HepG2 (cell line): ENCODE results near the gene ASB5. TPM values are rescaled to one million over a fixed set of nuclear protein-coding genes. Genes with fewer than 3 reads are reported as not detected.

Experiments used
- ATAC-seq: fragments of 200-7000 bp; cut with Tn5 transposase; 3 replicates; pipeline ENCODE4 v1.9.1; 2020; ENCODE audit warnings: mild to moderate bottlenecking, moderate library complexity
- BruUV-seq: library from RNA; stranded (reverse); fragments of 400-500 nt; replicated peaks from 2 replicates; lab custom pipeline; 2021; lab: Mats Ljungman, UMichigan
- CTCF ChIA-PET: fragments of 300-600 bp; formaldehyde crosslinking; extraction: SDS; loops from one replicate; lab custom pipeline; 2021; ENCODE audit warnings: low total read pairs, inconsistent platforms, low intra/inter-chr PET ratio; lab: Yijun Ruan, JAX
- POLR2A ChIA-PET: fragments of 350-600 bp; sonication (Branson Sonifier 250); formaldehyde crosslinking; loops from one replicate; lab custom pipeline; 2020; ENCODE audit warnings: antibody characterized with exemption, inconsistent platforms; lab: Yijun Ruan, JAX
- DNase-seq: peaks from one replicate; pipeline ENCODE4 v3.0.0-alpha.2; 2015; ENCODE audit warnings: low spot score
- FAIRE-seq: peaks from 3 replicates; lab custom pipeline; 2011; peaks lifted over from hg19 to GRCh38; lab: Jason Lieb, UNC
- H2AFZ ChIP-seq: one replicate; pipeline ENCODE4 v1.6.1; 2011; ENCODE audit warnings: low read length, inconsistent platforms
- H3K27ac ChIP-seq: fragments of 300-600 bp; 3 replicates; pipeline ENCODE4 v1.8.0; 2011; ENCODE audit warnings: mixed run types, mild to moderate bottlenecking, mixed read lengths, low read length, inconsistent platforms; ENCODE audit not compliant: insufficient read depth; ENCODE audit errors: extremely low read length
- H3K27me3 ChIP-seq, 2 experiments: fragments of 200-600 bp in 1 of 2; 2 replicates in 1 of 2; 3 replicates in 1 of 2; pipeline versions ENCODE4 v1.6.0 to v1.8.0; 2011; ENCODE audit warnings: low read length in 2 of 2, mild to moderate bottlenecking in 2 of 2, moderate library complexity in 2 of 2, inconsistent platforms in 1 of 2; ENCODE audit not compliant: insufficient read depth in 2 of 2, control insufficient read depth in 1 of 2
- H3K36me3 ChIP-seq, 2 experiments: fragments of 200-600 bp in 1 of 2; replicated peaks in 1 of 2; 2 replicates in 1 of 2; 3 replicates in 1 of 2; pipeline versions ENCODE4 v1.5.1 to v1.8.0; 2011; ENCODE audit warnings: low read length in 2 of 2, inconsistent platforms in 1 of 2; ENCODE audit not compliant: insufficient read depth in 2 of 2, control insufficient read depth in 1 of 2
- H3K4me1 ChIP-seq: 2 replicates; pipeline ENCODE4 v1.5.1; 2012; ENCODE audit warnings: low read length, inconsistent platforms; ENCODE audit not compliant: insufficient read depth
- H3K4me2 ChIP-seq: 2 replicates; pipeline ENCODE4 v1.6.0; 2011; ENCODE audit warnings: low read depth, low read length, inconsistent platforms
- H3K4me3 ChIP-seq, 3 experiments: fragments of 200-600 bp in 1 of 3; sonication (generic), shearing (Covaris generic) in 1 of 3; replicated peaks in 1 of 3; 2 replicates each; pipeline ENCODE4 v1.5.1; 2011 to 2016; ENCODE audit warnings: low read length in 3 of 3, inconsistent platforms in 2 of 3, low read depth in 2 of 3, mild to moderate bottlenecking in 2 of 3, control low read depth in 1 of 3, mixed read lengths in 1 of 3; ENCODE audit not compliant: insufficient read depth in 1 of 3
- H3K79me2 ChIP-seq: one replicate; pipeline ENCODE4 v1.6.1; 2011; ENCODE audit warnings: low read length, inconsistent platforms; ENCODE audit not compliant: insufficient read depth
- H3K9ac ChIP-seq: 2 replicates; pipeline ENCODE4 v1.6.0; 2011; ENCODE audit warnings: mild to moderate bottlenecking, low read depth, low read length, inconsistent platforms; ENCODE audit not compliant: insufficient read depth
- H3K9me3 ChIP-seq: 2 replicates; pipeline ENCODE4 v1.5.1; 2012; ENCODE audit warnings: mild to moderate bottlenecking, low read length
- H4K20me1 ChIP-seq: 2 replicates; pipeline ENCODE4 v1.6.0; 2011; ENCODE audit warnings: inconsistent platforms, mild to moderate bottlenecking, low read length, moderate library complexity; ENCODE audit not compliant: insufficient read depth
- BHLHE40 ChIP-seq: IDR thresholded peaks from 2 replicates; pipeline ENCODE4 v1.6.1; 2011; ENCODE audit warnings: low read length, improper control_type of control experiment
- ELF3 ChIP-seq: IDR thresholded peaks from 2 replicates; pipeline ENCODE4 v1.6.1; 2016; ENCODE audit warnings: missing genetic modification reagents, missing compliant biosample characterization
- FOSL1 ChIP-seq: sonication (generic); formaldehyde crosslinking; IDR thresholded peaks from 2 replicates; pipeline ENCODE4 v1.9.0; 2021; ENCODE audit warnings: missing genetic modification reagents, borderline replicate concordance
- FOXO1 ChIP-seq: sonication (generic); formaldehyde crosslinking; IDR thresholded peaks from 2 replicates; pipeline ENCODE4 v1.4.0; 2020; ENCODE audit warnings: missing genetic modification reagents
- NR2F2 ChIP-seq: IDR thresholded peaks from 2 replicates; pipeline ENCODE4 v1.6.1; 2012; ENCODE audit warnings: low read depth, inconsistent platforms, borderline replicate concordance
- SSRP1 ChIP-seq: IDR thresholded peaks from 2 replicates; pipeline ENCODE4 v1.6.1; 2016; ENCODE audit warnings: control low read depth
- TSC22D2 ChIP-seq: sonication (generic); formaldehyde crosslinking; IDR thresholded peaks from 2 replicates; pipeline ENCODE4 v1.5.1; 2020; ENCODE audit warnings: missing genetic modification reagents, mild to moderate bottlenecking, borderline replicate concordance
- ZBTB8A ChIP-seq: sonication (generic); formaldehyde crosslinking; IDR thresholded peaks from 2 replicates; pipeline ENCODE4 v1.4.0; 2020; ENCODE audit warnings: mild to moderate bottlenecking, low read depth, missing genetic modification reagents, borderline replicate concordance
- ZFP1 ChIP-seq: IDR thresholded peaks from 2 replicates; pipeline ENCODE4 v1.6.1; 2016
- ZNF30 ChIP-seq: sonication (generic); formaldehyde crosslinking; IDR thresholded peaks from 2 replicates; pipeline ENCODE4 v1.5.0; 2020; ENCODE audit warnings: mild to moderate bottlenecking, missing genetic modification reagents
- ZNF546 ChIP-seq: sonication (generic); formaldehyde crosslinking; conservative IDR thresholded peaks from 2 replicates; pipeline ENCODE4 v1.8.1; 2023; ENCODE audit warnings: mild to moderate bottlenecking, missing genetic modification reagents
- ZNF782 ChIP-seq: sonication (generic); formaldehyde crosslinking; IDR thresholded peaks from 2 replicates; pipeline ENCODE4 v1.4.0; 2020; ENCODE audit warnings: missing genetic modification reagents, mild to moderate bottlenecking, borderline replicate concordance
- WGBS: methylation state at CpG from one replicate; pipeline ENCODE4 v1.1.6; 2017; ENCODE audit warnings: low lambda C conversion rate; 5-methylcytosine and 5-hydroxymethylcytosine counted together
- in situ Hi-C: cut with HindIII; loops from 2 replicates; pipeline ENCODE4 v1.10.0; 2017; ENCODE audit warnings: low pct_unique_long_range_greater_than_20kb; ENCODE audit not compliant: extremely low pct_ligation_motif_present
- intact Hi-C: fragments of 100-400 bp; cut with micrococcal nuclease; formaldehyde crosslinking; loops from one replicate; pipeline ENCODE4 v1.10.0; 2022; ENCODE audit not compliant: unreplicated experiment
- polyA plus RNA-seq, 8 experiments: library from polyadenylated mRNA; depleted of rRNA in 3 of 8; stranded (reverse) in 7 of 8; unstranded in 1 of 8; fragments of >200 nt; fragmentation: Illumina TruSeq in 4 of 8; extraction: Trizol in 4 of 8; gene quantifications; 2 replicates each; pipeline versions ENCODE4 v1.2.1 to v1.2.3, GENCODE V29; 2011 to 2016; ENCODE audit warnings: low read depth in 4 of 8, missing spikeins in 1 of 8, mixed read lengths in 1 of 8; ENCODE audit not compliant: insufficient read depth in 1 of 8
- total RNA-seq, 5 experiments: library from RNA; depleted of rRNA; stranded (reverse); fragments of >200 nt; fragmentation: Illumina TruSeq; extraction: Trizol; gene quantifications; 2 replicates each; pipeline ENCODE4 v1.2.3, GENCODE V29; 2016; ENCODE audit warnings: low read depth in 1 of 5

The ASB5 gene
- total and polyA plus RNA-seq, 2 of the 13 experiments (the other 11 are each of a cell fraction or from before 2014, with no cell fraction given) = not detected

DNA sequence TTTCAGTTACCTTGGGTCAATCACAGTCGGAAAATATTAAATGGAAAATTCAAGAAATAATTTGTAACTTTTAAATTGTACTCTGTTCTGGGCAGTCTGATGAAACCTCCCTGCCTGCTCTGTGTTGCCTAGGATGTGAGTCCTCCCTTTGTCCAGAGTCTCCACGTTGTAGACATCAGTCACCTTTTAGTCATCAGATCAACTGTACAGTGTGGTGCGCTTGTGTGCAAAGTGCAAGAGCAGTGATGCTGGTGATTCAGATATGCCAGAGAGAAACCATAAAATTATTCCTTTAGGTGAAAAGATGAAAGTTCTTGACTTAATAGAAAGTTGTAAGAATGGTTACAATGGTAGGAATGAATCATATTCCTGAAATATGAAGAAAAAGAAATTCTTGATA, 75.1 kb downstream of the ASB5 start:
- CTCF ChIA-PET = no interaction called here
- Histone ChIP-seq H3K27ac (no peak overlapping the region), H3K79me2 (no peaks in the 10 kb centered on the region), H3K36me3 (no peaks in the 10 kb centered on the region), H2AFZ (no peak overlapping the region)
- TF ChIP-seq ELF3 (CRISPR knock-in tag) (no peak), FOXO1 (CRISPR knock-in tag) (no peak), ZNF782 (CRISPR knock-in tag) (no peak), ZFP1 (CRISPR knock-in tag) (no peak), ZBTB8A (CRISPR knock-in tag) (no peak), BHLHE40 (no peak), SSRP1 (no peak), FOSL1 (CRISPR knock-in tag) (no peak), ZNF30 (CRISPR knock-in tag) (no peak), NR2F2 (no peak), TSC22D2 (CRISPR knock-in tag) (no peak), ZNF546 (no peak)
- TF ChIP-seq, all 625 proteins: peak for 0
- DNase-seq (no peak), FAIRE-seq (no peak), ATAC-seq (no peak)
- POLR2A ChIA-PET = no interaction called here
- intact Hi-C loops = no loop called here
- peaks cover 0 to 12% of the 10 kb centered on the region in 2 experiments; a peak in 2 of 5 replicates for H3K27me3 ChIP-seq
- H3K9me3 ChIP-seq = no peaks in the 10 kb centered on the region
- no peaks in the 10 kb centered on the region for H4K20me1 ChIP-seq
- H3K4me1 ChIP-seq = no peaks in the 10 kb centered on the region; the same call in 1 of the 2 replicates
- no TSS peak for BruUV-seq
- in situ Hi-C loops = loop anchor here (10.0 kb wide), 1 partner anchor 121 kb away; the partner anchor contains the start of gene SPCS3
- no peak overlapping the region for H3K9ac ChIP-seq
- 51% methylated on average over 3 of the region's 3 CpGs for WGBS
- H3K4me2 ChIP-seq = no peak overlapping the region
- no peak overlapping the region for H3K4me3 ChIP-seq
